ENCODE results near the gene NRG3.

DNA sequence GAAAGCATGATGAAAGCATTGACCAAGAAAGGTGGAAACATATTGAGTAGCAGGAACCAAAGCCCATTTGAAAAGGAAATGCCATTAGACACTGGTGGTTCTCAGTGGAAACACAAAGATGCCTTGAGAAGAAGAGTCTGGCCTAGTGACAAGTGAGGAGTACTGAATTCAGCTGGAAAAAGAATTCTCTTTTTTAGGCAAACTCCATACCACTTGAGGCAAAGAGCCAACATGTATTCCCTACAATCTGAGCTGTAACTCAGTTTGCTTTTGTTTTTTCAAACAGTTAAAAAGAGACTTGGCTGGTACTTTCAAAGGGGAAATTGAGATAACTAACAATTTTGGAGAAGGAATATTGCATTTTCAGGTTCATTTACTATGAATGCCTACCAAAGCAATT, 624.0 kb downstream of the NRG3 start:
- TF ChIP-seq CTCF (IDR thresholded peaks at IDR 0.05) (no peak), EZH2 (IDR thresholded peaks at IDR 0.05; ENCODE audit: borderline replicate concordance, insufficient read depth, low read depth, low read length, poor library complexity, severe bottlenecking) (no peak)
